AG09309 (cell line): ENCODE results near the gene SLC22A13.

Experiments
- DNase-seq: peaks from one replicate; pipeline ENCODE4 v3.0.0-alpha.2; 2010; ENCODE audit warnings: low read depth
- H3K4me3 ChIP-seq: 2 replicates; pipeline ENCODE4 v1.5.1; 2011; ENCODE audit warnings: mild to moderate bottlenecking, low read depth, low read length, moderate library complexity; ENCODE audit not compliant: control insufficient read depth
- CTCF ChIP-seq: IDR thresholded peaks from 2 replicates; pipeline ENCODE4 v1.5.1; 2011; ENCODE audit warnings: mild to moderate bottlenecking, low read depth, low read length, inconsistent platforms; ENCODE audit not compliant: insufficient read depth, control insufficient read depth; ENCODE audit errors: missing control alignments

Gene SLC22A13

GRCh38 chr3:38327335-38328009 lies 61.9 kb downstream of the SLC22A13 start:
- peak; percentile 7 for DNase-seq
- no peak for TF ChIP-seq CTCF
- no peak overlapping the region for H3K4me3 ChIP-seq
